NCI-H2171 (cell line): Measurements from ENCODE around the gene OGA.
A peak's percentile ranks its signal among the peaks of the same experiment; 100 is the strongest.

Source experiments
- DNase-seq: peaks from one replicate; lab custom pipeline; 2025; lab: John Stamatoyannopoulos, UW

Gene OGA

GRCh38 chr10:101835362-101835761 lies 17.1 kb upstream of the OGA start:
- no peak for DNase-seq

GRCh38 chr10:101834341-101834740 lies 16.1 kb upstream of the OGA start:
- DNase-seq: no peak

GRCh38 chr10:101833466-101833865 lies 15.2 kb upstream of the OGA start:
- no peak for DNase-seq

GRCh38 chr10:101832325-101832771 lies 14.1 kb upstream of the OGA start:
- DNase-seq: no peak

GRCh38 chr10:101831169-101831811 lies 13.0 kb upstream of the OGA start:
- no peak for DNase-seq

GRCh38 chr10:101830322-101831168 lies 12.3 kb upstream of the OGA start:
- DNase-seq: peak; percentile 78

GRCh38 chr10:101829561-101830315 lies 11.5 kb upstream of the OGA start:
- DNase-seq: peak; percentile 68

- DNase-seq: no peak
Observed at GRCh38 chr10:101828766-101829551, 10.7 kb upstream of the OGA start.

- DNase-seq: no peak
Observed at GRCh38 chr10:101827919-101828600, 9.8 kb upstream of the OGA start.

GRCh38 chr10:101826852-101827434 lies 8.7 kb upstream of the OGA start:
- DNase-seq: no peak

GRCh38 chr10:101824736-101825135 lies 6.5 kb upstream of the OGA start:
- DNase-seq: no peak

- no peak for DNase-seq
Observed at GRCh38 chr10:101818872-101819633, 809 bp upstream of the OGA start.

GRCh38 chr10:101817337-101818118 lies 716 bp downstream of the OGA start:
- no peak for DNase-seq

- no peak for DNase-seq
Observed at GRCh38 chr10:101816913-101817336, 1.3 kb downstream of the OGA start.

GRCh38 chr10:101816376-101816775 lies 1.9 kb downstream of the OGA start:
- DNase-seq: no peak

GRCh38 chr10:101814466-101815071 lies 3.7 kb downstream of the OGA start:
- no peak for DNase-seq

- DNase-seq: no peak
Observed at GRCh38 chr10:101812606-101813005, 5.6 kb downstream of the OGA start.

GRCh38 chr10:101807158-101807557 lies 11.1 kb downstream of the OGA start:
- no peak for DNase-seq

GRCh38 chr10:101803511-101803910 lies 14.7 kb downstream of the OGA start:
- no peak for DNase-seq
